GM18868 (cell line): ENCODE data around the gene CYLD.

Source experiments
- ATAC-seq: cut with Tn5 transposase; IDR thresholded peaks from one replicate; pipeline ENCODE4 v1.9.1; 2021; ENCODE audit warnings: mild to moderate bottlenecking, moderate library complexity; ENCODE audit not compliant: unreplicated experiment

CYLD gene

DNA sequence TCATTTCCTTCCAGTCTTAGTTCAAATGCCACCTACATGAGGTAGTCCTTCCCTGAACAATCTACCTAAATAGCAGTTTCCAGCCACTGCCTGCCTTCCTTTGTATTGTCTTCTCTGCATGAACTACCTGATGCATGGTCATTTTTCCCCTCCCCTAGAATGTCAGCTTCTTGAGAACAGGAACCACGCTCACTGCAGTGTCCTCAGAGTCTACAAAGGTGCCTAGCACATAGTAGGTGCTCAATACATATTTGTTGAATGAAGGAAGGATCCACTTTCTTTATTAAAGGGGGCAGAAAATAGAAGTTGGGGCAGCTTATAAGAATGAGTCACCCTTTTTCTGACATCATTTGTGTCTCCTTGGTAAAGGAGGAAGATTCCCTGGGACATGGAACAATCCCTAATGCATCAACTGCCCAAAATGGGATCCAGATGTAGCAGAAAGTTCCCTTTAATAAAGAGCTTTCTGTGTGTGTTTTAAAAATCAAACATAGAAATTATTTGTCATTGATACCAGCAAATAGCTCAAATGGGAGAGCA lies 4.4 kb upstream of the CYLD start:
- ATAC-seq: no peak

DNA sequence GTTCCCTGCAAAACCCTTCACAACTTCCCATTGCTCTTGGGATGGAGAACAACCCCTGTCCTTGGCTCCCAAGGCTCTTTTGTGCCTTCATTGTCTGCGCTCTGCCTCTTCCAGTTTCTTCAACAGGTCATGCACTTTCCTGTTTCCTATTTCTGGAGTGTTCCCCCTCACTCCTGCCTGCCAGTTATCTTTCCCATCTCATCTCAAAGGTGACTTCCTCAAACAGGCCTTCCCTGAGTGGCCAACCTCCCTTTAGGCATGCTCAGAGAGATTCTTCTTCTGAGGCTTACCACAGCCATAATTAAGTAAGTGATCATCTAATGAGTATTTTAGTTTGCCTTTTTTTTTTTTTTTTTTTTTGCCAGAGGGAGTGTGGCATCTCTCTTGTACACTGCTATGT lies 2.9 kb upstream of the CYLD start:
- no peak for ATAC-seq

DNA sequence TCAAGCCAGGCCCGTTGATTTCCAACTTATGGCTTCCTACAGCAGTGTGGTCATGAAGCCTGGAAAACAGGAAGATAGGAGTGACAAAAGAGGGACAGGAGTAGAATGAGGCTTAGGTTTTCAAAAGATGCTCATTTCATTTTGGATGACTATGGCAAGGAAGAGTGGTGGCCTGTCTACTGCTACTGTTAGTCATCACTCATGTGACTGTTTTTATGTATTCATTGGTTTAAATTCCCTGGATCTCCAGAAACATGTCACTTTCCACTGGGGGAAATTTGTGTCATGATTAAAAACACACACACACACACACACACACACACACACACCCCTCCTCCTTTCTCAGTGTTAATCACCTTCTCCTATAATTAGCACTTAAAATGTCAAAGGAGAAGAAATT lies 1.1 kb upstream of the CYLD start:
- no peak for ATAC-seq

GRCh38 chr16:50741225-50741780 lies 583 bp upstream of the CYLD start:
- ATAC-seq: peak; percentile 7

DNA sequence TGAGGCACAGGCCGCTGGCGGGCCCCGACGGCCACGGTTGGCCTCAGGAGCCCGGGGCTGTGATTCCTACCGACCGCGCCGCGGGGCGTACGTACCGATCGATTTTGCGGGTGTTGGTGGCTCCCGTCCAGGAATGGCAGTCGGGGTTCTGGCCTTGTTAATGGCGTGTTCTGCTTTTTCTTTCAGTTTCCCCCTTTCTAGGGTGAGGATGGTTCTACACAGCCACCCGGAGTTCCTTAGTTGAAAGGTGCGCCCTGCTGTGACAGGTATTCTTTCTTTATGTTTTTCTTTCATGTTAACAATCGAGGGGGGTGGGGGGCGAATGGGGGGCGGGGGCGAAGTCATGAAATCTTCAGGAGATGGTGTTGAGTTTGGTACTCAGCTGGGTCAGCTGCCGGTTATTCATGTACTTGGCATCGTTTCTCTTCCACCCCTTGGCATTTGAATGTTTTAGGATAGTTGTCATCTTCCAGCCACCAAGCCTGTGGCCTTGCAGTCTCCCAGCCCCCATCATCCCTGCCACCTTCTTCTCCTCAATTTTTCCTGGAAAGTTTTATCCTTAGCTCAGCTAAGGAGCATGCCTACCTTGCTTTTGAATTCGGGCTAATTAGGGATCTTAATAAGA lies 802 bp downstream of the CYLD start:
- no peak for ATAC-seq

DNA sequence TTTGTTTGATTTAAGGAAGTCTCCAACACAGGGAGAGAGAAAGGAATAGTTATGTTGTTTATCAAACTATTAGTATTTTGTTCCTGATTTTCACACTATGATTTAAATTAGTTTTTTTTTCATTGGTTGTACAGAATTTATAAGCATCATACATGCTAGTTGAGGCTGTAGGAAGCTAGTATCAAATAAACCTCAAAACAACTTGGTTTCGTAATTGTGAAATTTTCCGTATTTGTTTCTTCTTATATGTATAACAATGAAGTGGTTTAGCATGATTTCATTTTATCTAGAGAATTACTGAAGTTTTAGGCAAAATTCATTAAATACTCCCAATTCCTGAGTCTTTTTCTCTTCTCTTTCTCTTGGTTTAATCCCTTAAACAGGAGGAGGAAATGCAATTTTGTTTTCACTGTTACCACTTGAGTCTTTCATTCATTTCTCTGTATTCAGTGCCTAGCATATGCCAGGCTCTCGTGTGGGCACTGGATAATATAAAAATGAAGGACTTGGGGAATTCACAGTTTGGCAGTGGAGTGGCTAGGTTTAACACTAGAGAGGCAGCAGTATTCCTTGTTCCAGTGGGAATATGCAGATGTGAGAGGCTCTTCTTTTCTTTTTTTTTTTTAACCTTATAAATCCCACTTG lies 1.8 kb downstream of the CYLD start:
- ATAC-seq: no peak

- ATAC-seq: no peak
Measured at GRCh38 chr16:50744881-50745280, 3.0 kb downstream of the CYLD start.

DNA sequence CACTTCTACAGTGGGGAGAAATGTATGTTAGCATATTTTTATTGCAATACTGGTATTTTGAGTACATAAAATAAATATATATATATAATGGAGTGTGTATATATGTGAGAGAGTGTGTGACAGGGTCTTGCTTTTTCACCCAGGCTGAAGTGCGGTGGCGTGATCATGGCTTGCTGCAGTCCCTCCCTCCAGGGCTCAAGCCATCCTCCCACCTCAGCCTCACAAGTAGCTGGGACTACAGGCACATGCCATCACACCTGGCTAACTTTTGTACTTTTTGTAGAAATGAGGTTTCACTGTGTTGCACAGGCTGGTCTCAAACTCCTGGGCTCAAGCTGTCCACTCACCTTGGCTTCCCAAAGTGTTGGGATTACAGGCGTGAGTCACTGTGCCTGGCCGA lies 4.1 kb downstream of the CYLD start:
- ATAC-seq: no peak

GRCh38 chr16:50747207-50747956 lies 5.5 kb downstream of the CYLD start:
- peak; percentile 70 for ATAC-seq

DNA sequence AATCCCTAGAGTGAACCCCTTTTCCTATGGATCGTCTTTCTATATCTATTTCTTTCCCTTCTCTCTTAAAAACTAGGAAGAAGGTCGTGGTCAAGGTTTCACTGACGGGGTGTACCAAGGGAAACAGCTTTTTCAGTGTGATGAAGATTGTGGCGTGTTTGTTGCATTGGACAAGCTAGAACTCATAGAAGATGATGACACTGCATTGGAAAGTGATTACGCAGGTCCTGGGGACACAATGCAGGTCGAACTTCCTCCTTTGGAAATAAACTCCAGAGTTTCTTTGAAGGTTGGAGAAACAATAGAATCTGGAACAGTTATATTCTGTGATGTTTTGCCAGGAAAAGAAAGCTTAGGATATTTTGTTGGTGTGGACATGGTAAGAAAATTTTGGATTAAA lies 9.6 kb downstream of the CYLD start:
- no peak for ATAC-seq

DNA sequence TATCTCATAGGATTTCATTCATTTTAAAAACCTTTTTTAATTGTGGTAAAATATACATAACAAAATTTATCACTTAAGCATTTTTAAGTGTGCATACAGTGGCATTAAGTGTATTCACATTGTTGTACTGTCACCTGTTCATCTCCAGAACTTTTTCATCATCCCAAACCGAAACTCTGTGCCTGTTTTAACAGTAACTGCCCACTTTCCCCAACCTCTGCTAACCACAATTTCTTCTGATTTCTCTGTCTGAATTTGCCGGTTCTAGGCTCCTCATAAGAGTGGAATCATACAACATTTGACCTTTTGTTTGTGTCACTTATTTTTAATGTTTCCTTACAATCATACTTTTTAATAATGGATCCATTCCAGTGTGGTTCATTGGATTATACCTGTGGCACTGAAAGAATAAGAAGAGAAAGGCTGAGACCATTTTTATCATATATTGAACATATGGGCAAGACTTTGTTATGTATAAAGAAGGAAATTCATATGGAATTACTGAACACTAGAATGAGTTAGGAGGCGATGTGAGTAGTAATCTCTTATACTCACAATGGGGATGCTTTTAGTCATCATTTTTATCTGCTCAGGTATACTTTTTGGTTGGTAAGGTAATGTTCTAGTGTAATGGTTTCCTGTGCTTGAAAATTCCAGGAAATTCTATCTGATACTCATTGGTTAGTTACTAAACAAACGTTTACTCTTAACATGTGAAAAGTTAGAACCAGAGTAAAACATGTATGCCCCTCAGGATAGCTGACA lies 10.8 kb downstream of the CYLD start:
- ATAC-seq: no peak

DNA sequence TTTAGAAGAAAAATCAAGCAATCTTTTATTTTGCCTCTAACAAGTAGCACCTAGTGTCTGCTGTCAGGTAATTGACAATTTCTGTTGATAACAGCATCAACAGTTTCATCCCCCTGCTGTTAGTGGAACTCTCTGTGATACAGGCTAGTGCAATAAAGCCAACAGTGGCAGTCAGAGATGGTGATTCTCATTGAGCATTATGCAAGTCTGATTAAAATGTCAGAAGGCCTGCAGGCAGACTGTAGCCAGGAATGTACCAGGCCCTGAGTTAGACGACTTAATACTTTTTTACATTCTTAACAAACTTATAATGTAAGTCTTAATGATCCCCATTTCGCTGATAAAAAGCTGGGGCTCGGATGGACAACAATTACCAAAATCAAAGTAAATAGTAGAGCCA lies 14.6 kb downstream of the CYLD start:
- ATAC-seq: no peak

GRCh38 chr16:50761267-50761666 lies 19.4 kb downstream of the CYLD start:
- no peak for ATAC-seq

DNA sequence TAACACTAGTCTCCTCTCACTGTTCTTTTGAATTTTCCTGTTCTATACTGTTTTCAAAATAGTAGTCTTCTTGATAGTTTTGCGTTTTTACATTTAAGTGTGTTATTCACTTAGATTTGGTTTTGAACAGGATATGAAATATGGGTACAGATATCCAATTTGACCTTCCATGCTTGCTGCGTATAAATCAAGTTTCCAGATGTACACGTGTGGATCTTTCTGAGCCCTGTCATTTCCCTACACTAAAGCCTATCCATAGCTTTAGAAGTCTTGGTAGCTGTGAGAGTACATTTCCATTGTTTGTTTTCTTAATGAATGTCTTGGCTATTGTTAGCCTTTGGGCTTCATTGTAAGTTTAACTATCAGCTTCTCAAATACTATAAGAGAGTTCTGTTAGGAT lies 20.4 kb downstream of the CYLD start:
- ATAC-seq: no peak

DNA sequence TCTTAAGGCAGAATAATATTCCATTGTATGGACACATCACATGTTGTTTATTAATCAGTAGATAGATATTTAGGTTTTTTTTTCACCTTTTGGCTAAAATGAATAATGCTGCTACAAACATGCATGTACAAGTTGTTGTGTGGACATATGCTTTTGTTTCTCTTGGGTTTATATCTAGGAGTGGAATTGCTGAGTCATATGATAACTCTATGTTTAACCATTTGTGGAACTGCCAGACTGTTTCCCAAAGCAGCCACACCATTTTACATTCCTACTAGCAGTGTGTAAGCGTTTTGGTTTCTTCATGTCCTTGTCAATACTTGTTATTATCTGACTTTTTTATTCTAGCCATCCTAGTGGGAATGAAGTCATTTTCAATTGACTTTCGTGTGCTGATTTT lies 21.3 kb downstream of the CYLD start:
- ATAC-seq: no peak

DNA sequence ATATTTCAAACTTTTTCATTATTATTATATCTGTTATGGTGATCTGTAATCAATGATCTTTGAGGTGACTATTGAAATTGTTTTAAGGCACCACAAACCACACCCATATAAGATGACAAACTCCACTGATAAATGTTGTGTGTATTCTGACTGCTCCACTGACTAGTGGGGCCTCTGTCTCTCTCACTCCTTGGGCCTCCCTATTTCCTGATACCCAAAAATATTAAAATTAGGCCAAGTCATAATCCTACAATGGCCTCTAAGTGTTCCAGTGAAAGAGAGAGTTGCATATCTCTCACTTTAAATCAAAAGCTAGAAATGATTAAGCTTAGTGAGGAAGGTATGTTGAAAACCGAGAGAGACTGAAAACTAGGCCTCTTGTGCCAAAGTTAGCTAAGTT lies 23.4 kb downstream of the CYLD start:
- ATAC-seq: no peak

DNA sequence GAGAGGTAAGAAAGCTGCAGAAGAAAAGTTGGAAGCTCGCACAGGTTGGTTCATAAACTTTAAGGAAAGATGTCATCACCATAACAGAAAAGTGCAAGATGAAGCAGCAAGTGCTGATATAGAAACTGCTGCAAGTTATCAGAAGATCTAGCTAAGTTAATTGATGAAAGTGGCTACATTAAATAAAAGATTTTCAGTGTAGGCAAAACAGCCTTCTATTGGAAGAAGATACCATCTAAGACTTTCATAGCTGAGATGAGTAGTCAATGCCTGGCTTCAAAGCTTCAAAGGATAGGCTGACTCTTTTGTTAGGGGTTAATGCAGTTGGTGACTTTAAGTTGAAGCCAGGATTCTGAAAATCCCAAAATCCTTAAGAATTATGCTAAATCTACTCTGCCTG lies 24.0 kb downstream of the CYLD start:
- ATAC-seq: no peak

DNA sequence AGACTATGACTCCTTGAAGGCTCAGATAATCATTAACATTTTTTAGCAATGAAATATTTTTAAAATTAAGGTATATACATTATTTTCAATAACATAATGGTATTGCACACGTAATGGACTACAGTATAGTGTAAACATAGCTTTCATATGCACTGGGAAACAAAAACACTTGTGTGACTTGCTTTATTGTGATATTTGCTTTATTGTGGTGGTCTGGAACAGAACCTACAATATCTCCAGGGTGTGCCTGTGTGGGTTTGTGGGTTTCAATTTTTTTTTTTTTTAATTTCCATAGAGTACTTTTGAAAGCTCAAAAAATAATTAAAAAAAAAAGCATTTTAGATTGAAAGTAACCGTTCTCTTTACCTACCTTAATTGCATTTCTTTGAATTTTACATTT lies 25.3 kb downstream of the CYLD start:
- ATAC-seq: no peak

GRCh38 chr16:50771366-50771765 lies 29.5 kb downstream of the CYLD start:
- ATAC-seq: no peak

DNA sequence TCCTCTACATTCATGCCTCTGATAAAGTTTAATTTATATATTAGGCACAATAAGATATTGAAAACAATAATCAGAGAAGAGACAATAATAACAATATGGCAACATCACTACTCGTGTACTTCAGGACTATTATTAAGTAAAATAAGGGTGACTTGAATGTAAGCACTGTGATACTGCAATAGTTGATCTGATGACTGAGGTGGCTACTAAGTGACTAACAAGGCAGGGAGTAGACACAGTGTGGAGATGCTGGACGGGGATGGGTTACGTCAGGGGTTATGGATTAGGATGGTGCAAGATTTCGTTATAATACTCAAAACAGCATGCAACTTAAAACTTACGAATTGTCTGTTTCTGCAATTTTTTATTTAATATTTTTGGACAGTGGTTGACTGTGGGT lies 32.5 kb downstream of the CYLD start:
- ATAC-seq: no peak

DNA sequence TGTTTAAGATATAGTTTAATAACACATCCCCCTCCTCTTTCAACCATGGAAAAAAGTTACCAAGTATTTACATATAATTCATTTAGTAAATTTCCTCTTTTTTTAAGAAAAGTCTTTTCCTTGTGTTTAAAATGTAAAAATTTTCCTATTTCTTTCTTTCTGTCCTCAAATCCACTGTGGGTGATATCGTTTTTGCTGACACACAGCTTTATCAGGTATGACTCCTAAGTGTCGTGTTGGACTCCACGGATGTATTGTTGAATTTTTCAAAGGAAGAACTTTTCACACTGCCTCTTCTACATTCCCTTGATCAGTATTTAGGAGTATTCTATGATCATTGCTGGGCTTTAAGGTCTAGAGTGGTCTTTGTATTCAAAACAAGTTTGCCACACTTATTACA lies 33.1 kb downstream of the CYLD start:
- ATAC-seq: no peak
